ENCODE measurements around the gene PECR. TPM values are rescaled to one million over a fixed set of nuclear protein-coding genes. Genes with fewer than 3 reads are reported as not detected.

The PECR gene
- total RNA-seq: 10 to 100 TPM; 21.6 to 31.9 TPM

- Mint-ChIP-seq H3K9me3 (ENCODE audit: low read depth) (no peaks in the 10 kb centered on the region), H3K27ac (peak within 1 kb of the TSS; percentile 83), H3K36me3 (peaks cover 6% of the 10 kb centered on the region), H3K27me3 (no peaks in the 10 kb centered on the region), H3K4me1 (peaks cover 54% of the 10 kb centered on the region), H3K4me3 (peak within 1 kb of the TSS; percentile 87)
- ATAC-seq (peak; percentile 96), DNase-seq (peak; percentile 87)
- CTCF ChIA-PET: interaction anchor here (1.0 to 4.6 kb wide), 9 partner anchors 12 to 66 kb away, joined by 3 to 28 read pairs (median 4); partner anchors contain the start of gene XRCC5
Observed at GRCh38 chr2:216081487-216082116, at the start of gene PECR, which contains the start of gene TMEM169. Gene PECR (minus strand): TSS chr2:216081809. CDS start chr2:216081741, 68 bp downstream. Gene TMEM169 (plus strand): TSS chr2:216081919. CDS start chr2:216095964, 14,045 bp downstream.

- Mint-ChIP-seq H3K9me3 (ENCODE audit: low read depth) (no peaks in the 10 kb centered on the region), H3K36me3 (peaks cover 70% of the 10 kb centered on the region), H3K4me3 (no peak overlapping the region), H3K4me1 (peaks cover 51% of the 10 kb centered on the region), H3K27ac (no peak overlapping the region), H3K27me3 (no peaks in the 10 kb centered on the region)
- no peak for ATAC-seq
- no peak for DNase-seq
- CTCF ChIA-PET: interaction anchor here (1.0 to 2.9 kb wide), 5 partner anchors 7 to 20 kb away, joined by 4 to 14 read pairs (median 4); no protein-coding TSS in a partner anchor
Observed at GRCh38 chr2:216130346-216130971, 48.9 kb upstream of the PECR start.

DNA sequence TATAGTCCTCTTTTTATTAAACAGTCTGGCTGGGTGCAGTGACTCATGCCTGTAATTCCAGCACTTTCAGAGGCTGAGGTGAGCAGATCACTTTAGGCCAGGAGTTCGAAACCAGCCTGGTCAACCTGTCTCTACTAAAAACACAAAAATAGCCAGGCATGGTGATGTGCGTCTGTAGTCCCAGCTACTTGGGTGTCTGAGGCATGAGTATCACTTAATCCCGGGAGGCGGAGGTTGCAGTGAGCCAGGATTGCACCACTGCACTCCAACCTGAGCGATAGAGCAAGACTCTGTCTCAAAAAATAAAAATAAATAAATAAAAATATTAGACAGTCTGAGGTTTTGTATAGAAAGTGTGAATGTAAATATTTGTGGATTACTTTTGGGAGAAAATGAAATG lies 45.3 kb upstream of the PECR start:
- no peaks in the 10 kb centered on the region for H3K27me3 Mint-ChIP-seq
- no peak overlapping the region for H3K4me3 Mint-ChIP-seq
- no peaks in the 10 kb centered on the region for H3K9me3 Mint-ChIP-seq (ENCODE audit: low read depth)
- H3K27ac Mint-ChIP-seq: no peak overlapping the region
- peaks cover 66% of the 10 kb centered on the region for H3K36me3 Mint-ChIP-seq
- ATAC-seq: no peak
- CTCF ChIA-PET: interaction anchor here (1.0 to 2.7 kb wide), 2 partner anchors 13 to 19 kb away, joined by 3 to 13 read pairs; no protein-coding TSS in a partner anchor
- no peak for DNase-seq
- H3K4me1 Mint-ChIP-seq: peaks cover 49% of the 10 kb centered on the region

DNA sequence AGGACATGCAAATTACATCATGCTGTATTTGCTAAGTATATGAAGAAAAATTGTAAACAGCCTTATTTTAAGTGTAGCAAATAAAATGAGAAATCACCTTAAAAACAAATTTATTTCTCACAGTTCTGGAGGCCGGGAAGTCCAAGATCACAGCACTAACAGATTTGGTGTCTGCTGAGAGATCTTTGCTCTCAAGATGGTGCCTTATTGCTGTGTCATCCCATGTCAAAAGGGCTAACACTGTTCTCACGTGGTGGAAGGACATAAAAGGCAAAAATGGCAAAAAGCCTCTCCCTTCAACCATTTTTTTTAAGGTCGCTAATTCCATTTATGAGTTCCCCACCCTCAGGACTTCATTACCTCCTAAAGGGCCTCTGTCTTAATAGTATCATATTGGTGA lies 39.6 kb upstream of the PECR start:
- Mint-ChIP-seq H3K36me3 (peaks cover 80% of the 10 kb centered on the region), H3K4me3 (no peak overlapping the region), H3K4me1 (peaks cover 75% of the 10 kb centered on the region), H3K9me3 (ENCODE audit: low read depth) (no peaks in the 10 kb centered on the region), H3K27me3 (no peaks in the 10 kb centered on the region), H3K27ac (peak overlapping the region; percentile 93)
- ATAC-seq (no peak), DNase-seq (no peak)
- CTCF ChIA-PET: interaction anchor here (1.8 to 3.8 kb wide), 2 partner anchors 12 to 21 kb away, joined by 9 to 23 read pairs; partner anchors contain the start of gene XRCC5

- H3K27me3 Mint-ChIP-seq: no peaks in the 10 kb centered on the region
- CTCF ChIA-PET: interaction anchor here (0.8 to 3.8 kb wide), 5 partner anchors 10 to 86 kb away, joined by 3 to 23 read pairs (median 5); partner anchors contain the start of gene XRCC5
- H3K4me3 Mint-ChIP-seq: peak overlapping the region; percentile 40
- peaks cover 78% of the 10 kb centered on the region for H3K36me3 Mint-ChIP-seq
- ATAC-seq (peak; percentile 86), DNase-seq (no peak)
- H3K9me3 Mint-ChIP-seq (ENCODE audit: low read depth): no peaks in the 10 kb centered on the region
- peak overlapping the region; percentile 93 for H3K27ac Mint-ChIP-seq
- peaks cover 75% of the 10 kb centered on the region for H3K4me1 Mint-ChIP-seq
Observed at GRCh38 chr2:216119986-216120385, 38.4 kb upstream of the PECR start.

GRCh38 chr2:216119146-216119545 lies 37.5 kb upstream of the PECR start:
- no peaks in the 10 kb centered on the region for H3K9me3 Mint-ChIP-seq (ENCODE audit: low read depth)

DNA sequence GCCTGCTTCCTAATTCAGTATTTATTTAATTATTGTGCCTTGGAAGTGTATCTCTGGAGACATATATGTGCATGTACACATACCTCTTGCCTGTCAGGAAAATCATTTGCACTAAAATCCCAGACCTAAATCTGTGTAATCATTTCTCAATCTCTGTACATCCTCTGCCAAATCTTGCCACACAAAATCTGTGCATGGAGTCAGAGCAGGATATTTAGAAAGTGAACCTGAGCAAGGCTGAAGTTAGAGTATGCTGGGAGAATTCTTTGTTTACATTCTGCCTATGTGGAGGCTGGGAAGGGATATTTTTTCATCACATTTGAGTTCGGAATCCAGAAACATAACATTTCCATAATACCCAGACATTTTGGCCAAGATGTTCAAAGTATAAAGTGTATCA lies 36.9 kb upstream of the PECR start:
- H3K27me3 Mint-ChIP-seq: no peaks in the 10 kb centered on the region
- CTCF ChIA-PET: interaction anchor here (3.8 kb wide), 1 partner anchor 9 kb away, joined by 23 read pairs; the partner anchor contains the start of gene XRCC5
- H3K4me1 Mint-ChIP-seq: peaks cover 79% of the 10 kb centered on the region
- peak overlapping the region; percentile 1 for H3K4me3 Mint-ChIP-seq
- H3K36me3 Mint-ChIP-seq: peaks cover 84% of the 10 kb centered on the region
- ATAC-seq (no peak), DNase-seq (no peak)
- no peaks in the 10 kb centered on the region for H3K9me3 Mint-ChIP-seq (ENCODE audit: low read depth)
- peak overlapping the region; percentile 57 for H3K27ac Mint-ChIP-seq

More at GRCh38 chr2:216119146-216119545, 37.5 kb upstream of the PECR start:
- H3K4me3 Mint-ChIP-seq: peak overlapping the region; percentile 14
- peak overlapping the region; percentile 93 for H3K27ac Mint-ChIP-seq
- CTCF ChIA-PET: interaction anchor here (3.8 kb wide), 1 partner anchor 9 kb away, joined by 23 read pairs; the partner anchor contains the start of gene XRCC5
- H3K27me3 Mint-ChIP-seq: no peaks in the 10 kb centered on the region
- peaks cover 74% of the 10 kb centered on the region for H3K4me1 Mint-ChIP-seq
- no peak for DNase-seq
- no peak for ATAC-seq
- peaks cover 80% of the 10 kb centered on the region for H3K36me3 Mint-ChIP-seq

DNA sequence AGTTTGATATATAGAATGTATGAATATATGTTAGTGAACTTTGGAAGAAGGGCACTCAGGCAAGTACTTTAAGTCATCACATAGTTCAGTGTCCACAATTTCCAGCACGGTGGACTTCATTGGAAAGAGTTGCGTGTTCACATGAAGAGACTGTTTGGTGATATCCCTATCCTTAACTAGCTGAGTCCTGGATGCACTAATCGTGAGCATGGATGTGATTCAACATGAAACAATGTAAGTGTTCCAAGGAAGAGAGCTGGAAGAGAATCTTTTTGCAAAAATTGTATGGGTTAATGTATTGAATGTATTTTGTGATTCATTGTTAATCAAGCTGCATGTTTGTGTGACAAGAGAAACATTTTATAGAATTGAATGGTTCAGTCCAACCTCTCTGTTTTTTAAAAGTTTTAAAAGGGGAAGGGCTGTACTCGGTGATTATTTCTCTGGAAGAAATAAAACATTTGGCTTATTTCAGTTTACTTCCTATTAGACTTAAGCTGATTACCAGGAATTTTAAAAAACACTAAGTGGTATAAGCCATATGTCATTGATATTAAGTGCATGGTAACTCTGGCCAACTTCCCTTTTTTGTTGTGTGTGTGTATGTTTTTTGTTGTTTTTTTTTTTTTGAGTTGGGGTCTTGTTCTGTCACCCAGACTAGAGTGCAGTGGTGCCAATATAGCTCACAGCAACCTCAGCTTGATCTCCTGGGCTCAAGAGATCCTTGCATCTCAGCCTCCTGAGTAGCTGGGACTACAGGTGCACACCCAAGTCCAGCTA lies 36.1 kb upstream of the PECR start:
- H3K27ac Mint-ChIP-seq: peak overlapping the region; percentile 57
- peaks cover 84% of the 10 kb centered on the region for H3K4me1 Mint-ChIP-seq
- CTCF ChIA-PET: interaction anchor here (0.9 to 3.8 kb wide), 2 partner anchors 8 to 59 kb away, joined by 3 to 23 read pairs; partner anchors contain the start of gene XRCC5
- no peak for ATAC-seq
- no peak overlapping the region for H3K4me3 Mint-ChIP-seq
- H3K36me3 Mint-ChIP-seq: peaks cover 86% of the 10 kb centered on the region
- no peak for DNase-seq
- H3K9me3 Mint-ChIP-seq (ENCODE audit: low read depth): no peaks in the 10 kb centered on the region
- H3K27me3 Mint-ChIP-seq: no peaks in the 10 kb centered on the region

- CTCF ChIA-PET: no interaction called here
- Mint-ChIP-seq H3K36me3 (peaks cover 85% of the 10 kb centered on the region), H3K4me1 (peaks cover 91% of the 10 kb centered on the region), H3K27ac (peak overlapping the region; percentile 42), H3K4me3 (peak overlapping the region; percentile 23), H3K27me3 (no peaks in the 10 kb centered on the region), H3K9me3 (ENCODE audit: low read depth) (no peaks in the 10 kb centered on the region)
- ATAC-seq (no peak), DNase-seq (no peak)
Observed at GRCh38 chr2:216116418-216116817, 34.8 kb upstream of the PECR start.

DNA sequence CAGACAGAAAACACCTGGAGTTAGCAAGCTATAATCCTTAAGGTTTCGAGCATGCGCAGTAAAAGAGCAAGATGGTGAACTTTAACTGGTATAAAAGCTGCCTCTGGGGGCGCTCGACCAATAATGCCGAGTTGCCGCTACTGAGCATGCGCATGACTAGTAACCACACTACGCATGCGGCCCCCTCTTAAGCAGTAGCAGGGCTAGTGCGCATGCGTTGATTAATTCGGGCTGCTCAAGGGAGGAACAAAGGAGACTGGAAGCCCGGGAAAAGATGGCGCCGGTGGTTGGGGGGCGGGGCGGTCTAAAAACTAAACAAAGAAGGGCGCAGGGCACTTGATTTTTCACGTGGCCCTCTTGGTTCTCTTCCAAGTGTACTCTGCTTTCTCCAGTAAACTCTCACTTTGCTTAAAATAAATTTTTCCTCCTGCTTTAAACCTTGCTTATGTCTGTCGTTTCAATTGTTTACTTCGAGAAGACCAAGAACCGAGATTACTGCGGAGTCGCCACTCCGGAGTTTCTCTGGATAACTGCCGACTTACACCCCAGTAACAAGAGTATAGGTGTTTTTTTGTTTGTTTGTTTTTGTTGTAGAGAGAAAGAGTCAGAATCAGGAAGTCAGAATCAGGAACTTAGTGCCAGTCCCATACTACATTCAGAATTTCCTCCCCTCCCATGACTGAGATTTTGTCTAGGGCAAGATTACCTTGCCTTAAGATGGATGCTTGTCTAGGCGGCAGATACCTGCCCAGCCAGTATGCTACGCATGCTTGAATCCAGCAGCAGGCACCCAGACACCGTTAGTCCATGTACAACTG lies 33.3 kb upstream of the PECR start:
- DNase-seq: peak; percentile 99
- ATAC-seq: peak; percentile 91
- H3K9me3 Mint-ChIP-seq (ENCODE audit: low read depth): no peaks in the 10 kb centered on the region
- CTCF ChIA-PET: interaction anchor here (0.6 to 3.0 kb wide), 22 partner anchors 8 to 384 kb away, joined by 3 to 21 read pairs (median 4); partner anchors contain the start of genes PECR, RPL37A and TMEM169
- peaks cover 86% of the 10 kb centered on the region for H3K36me3 Mint-ChIP-seq
- H3K27ac Mint-ChIP-seq: peak overlapping the region; percentile 82
- peak overlapping the region; percentile 79 for H3K4me3 Mint-ChIP-seq
- H3K27me3 Mint-ChIP-seq: no peaks in the 10 kb centered on the region
- H3K4me1 Mint-ChIP-seq: peaks cover 90% of the 10 kb centered on the region

DNA sequence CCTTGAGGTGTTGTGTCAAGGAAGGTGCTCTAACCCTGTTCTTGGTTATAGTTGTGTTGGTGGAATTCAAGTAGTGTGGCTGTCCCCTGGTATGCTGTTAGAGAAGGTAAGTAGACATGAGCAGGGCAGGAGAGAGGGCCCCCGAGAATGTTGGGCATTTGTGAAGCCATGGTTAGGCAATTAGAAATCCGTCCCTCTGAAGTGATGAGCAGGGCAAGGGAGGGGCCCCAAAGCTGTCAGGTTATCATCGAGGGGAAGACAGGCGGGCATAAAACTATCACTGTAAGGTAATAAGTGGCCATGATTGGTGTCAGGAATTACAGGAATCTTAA lies 32.7 kb upstream of the PECR start:
- DNase-seq: no peak
- H3K4me3 Mint-ChIP-seq: peak overlapping the region; percentile 79
- peak; percentile 22 for ATAC-seq
- peaks cover 82% of the 10 kb centered on the region for H3K36me3 Mint-ChIP-seq
- peak overlapping the region; percentile 82 for H3K27ac Mint-ChIP-seq
- H3K9me3 Mint-ChIP-seq (ENCODE audit: low read depth): no peaks in the 10 kb centered on the region
- CTCF ChIA-PET: interaction anchor here (0.6 to 3.0 kb wide), 22 partner anchors 8 to 384 kb away, joined by 3 to 21 read pairs (median 4); partner anchors contain the start of genes PECR, RPL37A and TMEM169
- H3K27me3 Mint-ChIP-seq: no peaks in the 10 kb centered on the region
- peaks cover 84% of the 10 kb centered on the region for H3K4me1 Mint-ChIP-seq

GRCh38 chr2:216113572-216113971 lies 32.0 kb upstream of the PECR start:
- peak overlapping the region; percentile 35 for H3K4me3 Mint-ChIP-seq
- H3K4me1 Mint-ChIP-seq: peaks cover 81% of the 10 kb centered on the region
- peaks cover 80% of the 10 kb centered on the region for H3K36me3 Mint-ChIP-seq
- no peaks in the 10 kb centered on the region for H3K9me3 Mint-ChIP-seq (ENCODE audit: low read depth)
- peak overlapping the region; percentile 82 for H3K27ac Mint-ChIP-seq
- DNase-seq: no peak
- no peak for ATAC-seq
- CTCF ChIA-PET: interaction anchor here (1.1 to 3.0 kb wide), 16 partner anchors 9 to 385 kb away, joined by 3 to 21 read pairs (median 4); partner anchors contain the start of genes PECR, RPL37A and TMEM169
- peaks cover 3% of the 10 kb centered on the region for H3K27me3 Mint-ChIP-seq
